H9 (cell line): Measurements from ENCODE around the gene KHNYN. TPM values are rescaled to one million over a fixed set of nuclear protein-coding genes. Genes with fewer than 3 reads are reported as not detected.

Experiments used
- DNase-seq: peaks from one replicate; pipeline ENCODE4 v3.0.0-alpha.2; 2017
- H2AFZ ChIP-seq: one replicate; pipeline ENCODE4 v1.6.1; 2013; ENCODE audit warnings: mild to moderate bottlenecking, low read length, control low read depth, moderate library complexity
- H2AK5ac ChIP-seq: 2 replicates; pipeline ENCODE4 v1.6.1; 2013; ENCODE audit warnings: low read length, control low read depth, mixed read lengths; ENCODE audit not compliant: insufficient read length
- H2BK120ac ChIP-seq: one replicate; pipeline ENCODE4 v1.6.1; 2013; ENCODE audit warnings: low read depth, mild to moderate bottlenecking, low read length, control low read depth, inconsistent platforms; ENCODE audit not compliant: poor library complexity, severe bottlenecking
- H2BK12ac ChIP-seq: 2 replicates; pipeline ENCODE4 v1.6.1; 2013; ENCODE audit warnings: low read length, control low read depth, mixed read lengths, low read depth; ENCODE audit not compliant: insufficient read length
- H2BK15ac ChIP-seq: 2 replicates; pipeline ENCODE4 v1.6.1; 2013; ENCODE audit warnings: low read depth, low read length, control low read depth
- H2BK20ac ChIP-seq: one replicate; pipeline ENCODE4 v1.6.1; 2013; ENCODE audit warnings: low read depth, mild to moderate bottlenecking, low read length, control low read depth, inconsistent platforms; ENCODE audit not compliant: poor library complexity, severe bottlenecking
- H2BK5ac ChIP-seq: 2 replicates; pipeline ENCODE4 v1.6.1; 2013; ENCODE audit warnings: low read length, control low read depth, mixed read lengths; ENCODE audit not compliant: insufficient read length
- H3K14ac ChIP-seq: 2 replicates; pipeline ENCODE4 v1.6.1; 2013; ENCODE audit warnings: low read length, control low read depth; ENCODE audit not compliant: insufficient read depth
- H3K18ac ChIP-seq: 2 replicates; pipeline ENCODE4 v1.6.1; 2013; ENCODE audit warnings: low read depth, mild to moderate bottlenecking, mixed read lengths, low read length, control low read depth; ENCODE audit not compliant: insufficient read length
- H3K23ac ChIP-seq: 2 replicates; pipeline ENCODE4 v1.6.1; 2013; ENCODE audit warnings: low read length, control low read depth, mixed read lengths, low read depth; ENCODE audit not compliant: insufficient read length
- H3K23me2 ChIP-seq: 2 replicates; pipeline ENCODE4 v1.6.1; 2013; ENCODE audit warnings: low read depth, mild to moderate bottlenecking, mixed read lengths, low read length, control low read depth; ENCODE audit not compliant: insufficient read length, poor library complexity, severe bottlenecking
- H3K27ac ChIP-seq: 2 replicates; pipeline ENCODE4 v1.5.1; 2013; ENCODE audit warnings: low read length, control low read depth, mixed read lengths, low read depth; ENCODE audit not compliant: insufficient read length
- H3K27me3 ChIP-seq: 2 replicates; pipeline ENCODE4 v1.6.1; 2013; ENCODE audit warnings: low read length, control low read depth, inconsistent platforms; ENCODE audit not compliant: insufficient read depth
- H3K4ac ChIP-seq: 2 replicates; pipeline ENCODE4 v1.6.1; 2013; ENCODE audit warnings: low read depth, mild to moderate bottlenecking, control low read depth, inconsistent platforms, low read length, moderate library complexity
- H3K4me1 ChIP-seq: 2 replicates; pipeline ENCODE4 v1.6.1; 2013; ENCODE audit warnings: low read length, control low read depth, inconsistent platforms; ENCODE audit not compliant: insufficient read depth
- H3K4me2 ChIP-seq: 2 replicates; pipeline ENCODE4 v1.6.1; 2013; ENCODE audit warnings: low read length, control low read depth, mixed read lengths; ENCODE audit not compliant: insufficient read length, insufficient read depth
- H3K56ac ChIP-seq: 2 replicates; pipeline ENCODE4 v1.6.1; 2013; ENCODE audit warnings: low read depth, mild to moderate bottlenecking, mixed read lengths, low read length, control low read depth; ENCODE audit not compliant: insufficient read length
- H3K79me1 ChIP-seq: 2 replicates; pipeline ENCODE4 v1.6.1; 2013; ENCODE audit warnings: low read depth, mild to moderate bottlenecking, moderate library complexity, low read length, control low read depth, inconsistent platforms; ENCODE audit not compliant: insufficient read depth, poor library complexity, severe bottlenecking
- H3K79me2 ChIP-seq: 2 replicates; pipeline ENCODE4 v1.6.1; 2013; ENCODE audit warnings: low read length, control low read depth, inconsistent platforms; ENCODE audit not compliant: insufficient read depth
- H3K9ac ChIP-seq: 2 replicates; pipeline ENCODE4 v1.6.1; 2013; ENCODE audit warnings: low read length, control low read depth, mixed read lengths; ENCODE audit not compliant: insufficient read length; ENCODE audit errors: extremely low read depth
- H3K9me3 ChIP-seq: one replicate; pipeline ENCODE4 v1.6.1; 2013; ENCODE audit warnings: low read depth, low read length, inconsistent platforms; ENCODE audit not compliant: control insufficient read depth
- H3T11ph ChIP-seq: one replicate; pipeline ENCODE4 v1.6.1; 2013; ENCODE audit warnings: mild to moderate bottlenecking, low read length, control low read depth, inconsistent platforms
- H4K20me1 ChIP-seq: one replicate; pipeline ENCODE4 v1.6.1; 2013; ENCODE audit not compliant: control insufficient read depth, insufficient read length, insufficient read depth
- H4K5ac ChIP-seq: 2 replicates; pipeline ENCODE4 v1.6.1; 2013; ENCODE audit warnings: low read depth, mild to moderate bottlenecking, mixed read lengths, low read length, control low read depth; ENCODE audit not compliant: insufficient read length
- H4K8ac ChIP-seq: replicated peaks from 2 replicates; pipeline ENCODE4 v1.6.1; 2013; ENCODE audit warnings: low read length, control low read depth, mixed read lengths, low read depth; ENCODE audit not compliant: insufficient read length
- H4K91ac ChIP-seq: 2 replicates; pipeline ENCODE4 v1.6.1; 2013; ENCODE audit warnings: low read depth, mild to moderate bottlenecking, moderate library complexity, mixed read lengths, low read length, control low read depth; ENCODE audit not compliant: insufficient read length
- H3K27ac Mint-ChIP-seq, 3 experiments: 2 replicates in 2 of 3; 3 replicates in 1 of 3; pipeline ENCODE4 v1.8.0; 2020 to 2021; ENCODE audit warnings: mixed read lengths in 3 of 3, mild to moderate bottlenecking in 1 of 3, moderate library complexity in 1 of 3
- H3K27me3 Mint-ChIP-seq: 2 replicates; pipeline ENCODE4 v1.8.0; 2021; ENCODE audit warnings: low read depth, mild to moderate bottlenecking, moderate library complexity, mixed read lengths
- H3K36me3 Mint-ChIP-seq, 3 experiments: 2 replicates in 2 of 3; 3 replicates in 1 of 3; pipeline ENCODE4 v1.8.0; 2020 to 2021; ENCODE audit warnings: low read depth in 3 of 3, mixed read lengths in 3 of 3; ENCODE audit not compliant: insufficient read depth in 1 of 3
- H3K4me1 Mint-ChIP-seq, 2 experiments: 2 replicates each; pipeline ENCODE4 v1.8.0; 2020; ENCODE audit warnings: mixed read lengths in 2 of 2
- H3K4me3 Mint-ChIP-seq, 2 experiments: 2 replicates in 1 of 2; 3 replicates in 1 of 2; pipeline ENCODE4 v1.8.0; 2020 to 2021; ENCODE audit warnings: mild to moderate bottlenecking in 2 of 2, mixed read lengths in 2 of 2, moderate library complexity in 1 of 2
- H3K9me3 Mint-ChIP-seq, 2 experiments: 2 replicates in 1 of 2; 3 replicates in 1 of 2; pipeline ENCODE4 v1.8.0; 2020; ENCODE audit warnings: mild to moderate bottlenecking in 2 of 2, mixed read lengths in 2 of 2, moderate library complexity in 1 of 2
- CTCF ChIP-seq: fragments of 200-600 bp; sonication (generic); conservative IDR thresholded peaks from 3 replicates; pipeline ENCODE4 v1.8.0; 2021; ENCODE audit warnings: antibody characterized with exemption, mild to moderate bottlenecking
- WGBS: extraction: QIAGEN DNeasy Blood & Tissue Kit; methylation state at CpG from one replicate; pipeline ENCODE4 v1.1.7; 2013; ENCODE audit warnings: missing lambda C conversion rate, low lambda C conversion rate, mixed read lengths; ENCODE audit not compliant: insufficient read length; ENCODE audit errors: extremely low coverage; 5-methylcytosine and 5-hydroxymethylcytosine counted together
- total RNA-seq: library from RNA; stranded (reverse); gene quantifications from 2 replicates; pipeline ENCODE4 v1.2.1, GENCODE V29; 2021

Gene KHNYN
- total RNA-seq, 1 experiment from 2014 or later = 30.0 TPM

GRCh38 chr14:24414077-24414476, 15.7 kb upstream of the KHNYN start:
- no peaks in the 10 kb centered on the region for H3K79me1 ChIP-seq
- no peak overlapping the region for H3K23ac ChIP-seq
- H3K9me3 ChIP-seq = no peaks in the 10 kb centered on the region
- no peak overlapping the region for H2BK15ac ChIP-seq
- peaks cover 8% of the 10 kb centered on the region for H3K27me3 Mint-ChIP-seq
- TF ChIP-seq CTCF = no peak
- DNase-seq = no peak
- H3K27ac Mint-ChIP-seq = no peak overlapping the region
- no peaks in the 10 kb centered on the region for H3K4me1 ChIP-seq
- H3K36me3 Mint-ChIP-seq = peaks cover 15 to 33% (median 24%) of the 10 kb centered on the region in 3 experiments; a peak in 6 of 7 replicates
- H2AFZ ChIP-seq = no peak overlapping the region
- H4K8ac ChIP-seq = no peak overlapping the region
- H2BK5ac ChIP-seq = no peak overlapping the region
- H3K4ac ChIP-seq = no peak overlapping the region
- no peak overlapping the region for H3K27ac ChIP-seq
- H3K4me3 Mint-ChIP-seq = no peak overlapping the region
- no peaks in the 10 kb centered on the region; the same call in 1 of the 2 replicates for H3K27me3 ChIP-seq
- no peaks in the 10 kb centered on the region for H4K20me1 ChIP-seq
- no peak overlapping the region for H2AK5ac ChIP-seq
- no peak overlapping the region for H3K56ac ChIP-seq
- H3K4me1 Mint-ChIP-seq = peaks cover 2 to 3% of the 10 kb centered on the region in 2 experiments; a peak in 1 of 4 replicates
- no peak overlapping the region for H4K5ac ChIP-seq
- H2BK20ac ChIP-seq = no peak overlapping the region
- no peak overlapping the region for H3K14ac ChIP-seq
- H3T11ph ChIP-seq = no peak overlapping the region
- no peak overlapping the region for H3K9ac ChIP-seq
- no peak overlapping the region for H4K91ac ChIP-seq
- no peak overlapping the region for H2BK120ac ChIP-seq
- no CpG with 5 or more reads among the region's 1 CpG for WGBS
- no peaks in the 10 kb centered on the region for H3K23me2 ChIP-seq
- no peak overlapping the region for H3K4me2 ChIP-seq
- no peaks in the 10 kb centered on the region for H3K79me2 ChIP-seq
- no peaks in the 10 kb centered on the region for H3K9me3 Mint-ChIP-seq
- no peak overlapping the region for H3K18ac ChIP-seq
- no peak overlapping the region for H2BK12ac ChIP-seq
